ENCODE results near the gene MECP2.
"Not testable (repeated sequence)": the region's sequence is repeated elsewhere in the genome, so short reads cannot be mapped to it uniquely, and the experiment has no call there.

MECP2 gene

GRCh38 chrX:154097589-154098541 is at the start of gene MECP2:
Gene MECP2 (minus strand): TSS chrX:154097717.
- Histone ChIP-seq H3K9me3 (no peaks in the 10 kb centered on the region), H3K36me3 (replicated peaks) (0 out of 2 replicates have a peak, but pooled peaks cover 6% of the 10 kb centered on the region), H3K27me3 (ENCODE audit: low read depth) (no peaks in the 10 kb centered on the region), H3K4me3 (peak within 1 kb of the TSS; percentile 45), H3K4me1 (peaks cover 33% of the 10 kb centered on the region)
- in situ Hi-C loops (cut with MboI; ENCODE audit: low sequenced_read_pairs), result loop anchor here (25.0 kb wide), 1 partner anchor 439 kb away; the partner anchor contains the start of genes G6PD and IKBKG
- DNase-seq (ENCODE audit: low spot score in 2 of 2), result peak; percentile 94 to 99

DNA sequence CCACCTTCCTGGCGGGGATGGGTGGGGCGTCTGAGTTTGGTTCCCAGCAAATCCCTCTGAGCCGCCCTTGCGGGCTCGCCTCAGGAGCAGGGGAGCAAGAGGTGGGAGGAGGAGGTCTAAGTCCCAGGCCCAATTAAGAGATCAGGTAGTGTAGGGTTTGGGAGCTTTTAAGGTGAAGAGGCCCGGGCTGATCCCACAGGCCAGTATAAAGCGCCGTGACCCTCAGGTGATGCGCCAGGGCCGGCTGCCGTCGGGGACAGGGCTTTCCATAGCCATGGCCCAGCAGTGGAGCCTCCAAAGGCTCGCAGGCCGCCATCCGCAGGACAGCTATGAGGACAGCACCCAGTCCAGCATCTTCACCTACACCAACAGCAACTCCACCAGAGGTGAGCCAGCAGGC is 46.5 kb upstream of the MECP2 start, which contains the start of gene OPN1LW:
Gene OPN1LW (plus strand): TSS at position 234 of the 400 bp plus-strand sequence. CDS start 41 bp downstream, at position 275.
- DNase-seq (ENCODE audit: low spot score in 2 of 2); H3K4me3 ChIP-seq; H3K9me3 ChIP-seq; H3K27me3 ChIP-seq (ENCODE audit: low read depth); H3K4me1 ChIP-seq; H3K36me3 ChIP-seq (replicated peaks): not testable (repeated sequence)
- in situ Hi-C loops (cut with MboI; ENCODE audit: low sequenced_read_pairs), result loop anchor here (25.0 kb wide), 1 partner anchor 893 kb away; the partner anchor contains the start of gene FUNDC2

DNA sequence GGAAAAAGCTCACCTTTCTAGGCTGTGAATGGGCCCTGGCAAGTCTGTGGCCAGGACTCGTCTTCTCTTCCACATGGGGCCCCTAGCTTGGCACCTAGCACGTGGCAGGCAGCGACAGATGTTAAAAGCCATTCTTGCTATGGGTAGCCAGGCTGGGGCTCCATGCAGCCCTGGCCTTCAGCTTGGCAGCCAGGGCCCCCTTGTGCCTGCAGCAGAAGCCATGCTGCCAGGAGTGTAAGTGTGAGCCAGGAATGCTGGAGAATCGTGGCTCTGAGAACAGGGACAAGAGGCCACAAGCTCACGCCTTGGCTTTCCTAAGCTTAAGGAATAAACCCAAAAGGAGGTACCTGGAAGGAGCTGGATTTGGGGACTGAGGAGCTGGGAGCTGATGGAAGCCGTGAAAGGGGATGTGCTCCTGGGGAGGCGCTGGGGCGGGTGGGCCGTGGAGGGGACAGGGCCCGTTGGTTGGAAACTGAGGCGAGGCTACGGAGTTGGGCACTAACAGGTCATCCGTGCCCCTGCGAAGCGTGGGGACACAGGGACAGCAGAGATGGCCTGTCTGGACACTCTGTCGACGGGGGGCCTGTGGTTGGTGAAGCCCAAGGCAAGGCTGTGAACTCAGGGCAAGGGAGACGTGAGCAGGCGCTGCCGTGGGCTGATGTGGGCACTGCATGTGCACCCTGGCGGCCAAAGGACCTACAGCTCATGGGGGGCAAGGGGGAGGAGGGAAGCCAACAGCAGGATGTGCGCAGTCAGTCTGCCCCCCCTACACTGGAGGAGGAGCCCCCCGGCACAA is 45.6 kb upstream of the MECP2 start:
- in situ Hi-C loops (cut with MboI; ENCODE audit: low sequenced_read_pairs), result loop anchor here (25.0 kb wide), 1 partner anchor 894 kb away; the partner anchor contains the start of gene FUNDC2
- Histone ChIP-seq H3K4me1 (no peaks in the 10 kb centered on the region), H3K27me3 (ENCODE audit: low read depth) (no peaks in the 10 kb centered on the region), H3K36me3 (replicated peaks) (no peaks in the 10 kb centered on the region), H3K9me3 (no peaks in the 10 kb centered on the region), H3K4me3 (no peak overlapping the region)
- no peak for DNase-seq (ENCODE audit: low spot score in 2 of 2)

GRCh38 chrX:154142386-154142785 is 44.9 kb upstream of the MECP2 start:
- in situ Hi-C loops (cut with MboI; ENCODE audit: low sequenced_read_pairs), result loop anchor here (25.0 kb wide), 1 partner anchor 895 kb away; the partner anchor contains the start of gene FUNDC2
- H3K4me1 ChIP-seq, result no peaks in the 10 kb centered on the region
- H3K4me3 ChIP-seq, result no peak overlapping the region
- H3K36me3 ChIP-seq (replicated peaks), result no peaks in the 10 kb centered on the region
- H3K9me3 ChIP-seq, result no peaks in the 10 kb centered on the region
- no peak for DNase-seq (ENCODE audit: low spot score in 2 of 2)
- no peaks in the 10 kb centered on the region for H3K27me3 ChIP-seq (ENCODE audit: low read depth)

- Histone ChIP-seq H3K27me3 (ENCODE audit: low read depth) (no peaks in the 10 kb centered on the region), H3K9me3 (no peaks in the 10 kb centered on the region), H3K4me3 (no peak overlapping the region), H3K36me3 (replicated peaks) (no peaks in the 10 kb centered on the region), H3K4me1 (peaks cover 3% of the 10 kb centered on the region; the same call in 1 of the 2 replicates)
- no peak for DNase-seq (ENCODE audit: low spot score in 2 of 2)
- in situ Hi-C loops (cut with MboI; ENCODE audit: low sequenced_read_pairs), result loop anchor here (25.0 kb wide), 1 partner anchor 897 kb away; the partner anchor contains the start of gene FUNDC2
Measured at GRCh38 chrX:154140742-154141141, 43.2 kb upstream of the MECP2 start.

DNA sequence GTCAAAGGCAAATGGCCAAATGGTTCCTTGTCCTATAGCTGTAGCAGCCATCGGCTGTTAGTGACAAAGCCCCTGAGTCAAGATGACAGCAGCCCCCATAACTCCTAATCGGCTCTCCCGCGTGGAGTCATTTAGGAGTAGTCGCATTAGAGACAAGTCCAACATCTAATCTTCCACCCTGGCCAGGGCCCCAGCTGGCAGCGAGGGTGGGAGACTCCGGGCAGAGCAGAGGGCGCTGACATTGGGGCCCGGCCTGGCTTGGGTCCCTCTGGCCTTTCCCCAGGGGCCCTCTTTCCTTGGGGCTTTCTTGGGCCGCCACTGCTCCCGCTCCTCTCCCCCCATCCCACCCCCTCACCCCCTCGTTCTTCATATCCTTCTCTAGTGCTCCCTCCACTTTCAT is 42.7 kb upstream of the MECP2 start:
- no peak overlapping the region for H3K4me3 ChIP-seq
- H3K9me3 ChIP-seq, result no peaks in the 10 kb centered on the region
- no peaks in the 10 kb centered on the region for H3K27me3 ChIP-seq (ENCODE audit: low read depth)
- H3K36me3 ChIP-seq (replicated peaks), result no peaks in the 10 kb centered on the region
- peaks cover 3% of the 10 kb centered on the region; the same call in 1 of the 2 replicates for H3K4me1 ChIP-seq
- DNase-seq (ENCODE audit: low spot score in 2 of 2), result no peak
- in situ Hi-C loops (cut with MboI; ENCODE audit: low sequenced_read_pairs), result loop anchor here (25.0 kb wide), 1 partner anchor 897 kb away; the partner anchor contains the start of gene FUNDC2

DNA sequence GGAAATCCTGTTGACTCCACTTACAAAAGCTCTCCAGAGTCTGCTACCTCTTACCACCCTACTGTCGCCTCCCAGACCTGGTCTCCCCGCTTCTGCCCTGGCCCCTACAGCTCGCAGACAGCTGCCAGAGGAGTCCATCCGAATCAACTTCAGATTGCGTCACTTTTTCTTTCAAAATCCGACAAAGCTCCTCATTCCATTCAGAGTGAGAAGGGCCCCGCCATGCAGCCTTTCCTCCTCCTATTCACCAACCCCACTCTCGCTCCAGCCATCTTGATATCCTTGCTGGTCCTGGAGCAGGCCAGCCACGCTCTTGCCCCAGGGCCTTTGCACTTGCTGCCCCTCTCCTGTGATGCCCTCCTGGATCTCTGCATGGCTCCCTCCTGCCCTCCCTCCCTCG is 41.3 kb upstream of the MECP2 start:
- H3K4me3 ChIP-seq, result no peak overlapping the region
- in situ Hi-C loops (cut with MboI; ENCODE audit: low sequenced_read_pairs), result loop anchor here (25.0 kb wide), 1 partner anchor 898 kb away; the partner anchor contains the start of gene FUNDC2
- H3K36me3 ChIP-seq (replicated peaks), result no peaks in the 10 kb centered on the region
- H3K9me3 ChIP-seq, result no peaks in the 10 kb centered on the region
- DNase-seq (ENCODE audit: low spot score in 2 of 2), result no peak
- H3K27me3 ChIP-seq (ENCODE audit: low read depth), result no peaks in the 10 kb centered on the region
- peaks cover 3% of the 10 kb centered on the region; the same call in 1 of the 2 replicates for H3K4me1 ChIP-seq

DNA sequence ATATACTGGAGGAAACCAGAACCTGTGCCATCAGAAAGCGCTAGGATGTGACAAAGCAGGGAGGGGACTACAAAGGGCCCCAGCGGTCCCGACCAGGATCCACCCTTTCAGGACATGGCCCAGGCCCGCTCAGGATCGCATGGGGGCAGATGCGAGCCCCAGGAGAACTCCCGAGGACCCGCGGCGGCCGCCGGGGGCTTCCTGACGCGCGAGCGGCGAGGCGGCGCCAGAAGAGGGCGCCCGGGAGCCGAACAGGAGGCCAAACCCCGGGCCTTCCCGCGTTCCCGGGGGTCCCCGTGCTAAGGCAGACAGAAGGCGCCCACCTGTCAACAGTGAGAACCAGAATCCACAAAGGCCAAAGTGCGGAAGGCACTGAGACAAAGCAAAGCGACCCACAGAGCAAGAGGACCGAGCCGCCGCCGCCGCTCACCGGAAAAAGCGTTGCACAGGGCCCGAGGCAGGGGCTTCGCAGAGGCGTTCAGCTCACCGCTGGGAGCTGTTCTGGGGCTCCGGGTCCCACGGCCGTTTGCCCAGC is 39.2 kb upstream of the MECP2 start:
- peaks cover 3% of the 10 kb centered on the region; the same call in 1 of the 2 replicates for H3K4me1 ChIP-seq
- in situ Hi-C loops (cut with MboI; ENCODE audit: low sequenced_read_pairs), result loop anchor here (25.0 kb wide), 1 partner anchor 901 kb away; the partner anchor contains the start of gene FUNDC2
- peak; percentile 76 to 91 for DNase-seq (ENCODE audit: low spot score in 2 of 2)
- no peaks in the 10 kb centered on the region for H3K36me3 ChIP-seq (replicated peaks)
- no peaks in the 10 kb centered on the region for H3K9me3 ChIP-seq
- H3K4me3 ChIP-seq, result peak overlapping the region; percentile 14
- no peaks in the 10 kb centered on the region for H3K27me3 ChIP-seq (ENCODE audit: low read depth)

DNA sequence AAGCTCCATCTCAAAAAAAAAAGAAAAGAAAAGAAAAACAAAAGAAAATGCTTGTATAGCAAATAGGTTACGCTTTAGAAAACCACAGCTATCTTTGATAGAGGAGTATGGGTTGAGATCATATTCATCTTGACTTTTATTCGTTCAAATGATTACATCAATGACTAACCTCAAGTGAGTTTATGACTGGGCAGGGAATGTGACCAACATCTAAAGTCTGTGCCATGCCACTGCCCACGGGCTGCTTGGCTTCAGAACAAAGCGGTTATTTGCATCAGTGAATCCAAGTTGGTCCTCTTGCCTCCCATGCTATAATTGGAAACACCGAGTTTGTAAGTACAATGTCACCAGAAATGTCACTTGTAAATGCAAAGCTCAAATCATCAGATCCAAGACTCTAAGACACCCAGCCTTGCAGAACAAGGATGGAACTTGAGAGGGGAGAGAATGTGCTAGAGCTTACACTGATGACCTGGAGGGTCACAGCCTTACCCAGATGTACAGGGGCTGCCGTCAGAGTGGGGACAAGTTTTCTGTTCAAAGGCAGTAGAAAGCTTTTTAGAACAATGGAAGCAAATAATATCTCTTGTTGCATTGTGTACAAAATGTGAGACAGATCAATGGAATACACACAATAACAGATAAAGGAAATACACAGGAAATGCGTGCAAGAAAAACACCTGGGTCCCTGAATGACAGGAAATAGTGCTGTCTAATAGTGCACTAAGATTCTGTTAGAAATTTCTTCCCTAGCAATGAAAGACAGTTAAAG is 38.1 kb upstream of the MECP2 start:
- in situ Hi-C loops (cut with MboI; ENCODE audit: low sequenced_read_pairs), result loop anchor here (25.0 kb wide), 1 partner anchor 902 kb away; the partner anchor contains the start of gene FUNDC2
- Histone ChIP-seq H3K9me3 (no peaks in the 10 kb centered on the region), H3K4me1 (peaks cover 3% of the 10 kb centered on the region; the same call in 1 of the 2 replicates), H3K36me3 (replicated peaks) (no peaks in the 10 kb centered on the region), H3K4me3 (no peak overlapping the region), H3K27me3 (ENCODE audit: low read depth) (no peaks in the 10 kb centered on the region)
- DNase-seq (ENCODE audit: low spot score in 2 of 2), result no peak

- in situ Hi-C loops (cut with MboI; ENCODE audit: low sequenced_read_pairs), result loop anchor here (25.0 kb wide), 1 partner anchor 905 kb away; the partner anchor contains the start of gene FUNDC2
- H3K36me3 ChIP-seq (replicated peaks), result no peaks in the 10 kb centered on the region
- no peaks in the 10 kb centered on the region for H3K9me3 ChIP-seq
- H3K4me1 ChIP-seq, result peaks cover 3% of the 10 kb centered on the region; the same call in 1 of the 2 replicates
- no peak overlapping the region for H3K4me3 ChIP-seq
- no peak for DNase-seq (ENCODE audit: low spot score in 2 of 2)
- H3K27me3 ChIP-seq (ENCODE audit: low read depth), result no peaks in the 10 kb centered on the region
Measured at GRCh38 chrX:154132366-154132765, 34.8 kb upstream of the MECP2 start.

GRCh38 chrX:154131955-154132354 is 34.4 kb upstream of the MECP2 start:
- Histone ChIP-seq H3K36me3 (replicated peaks) (no peaks in the 10 kb centered on the region), H3K4me3 (no peak overlapping the region), H3K4me1 (peaks cover 2% of the 10 kb centered on the region; the same call in 1 of the 2 replicates), H3K27me3 (ENCODE audit: low read depth) (no peaks in the 10 kb centered on the region), H3K9me3 (no peaks in the 10 kb centered on the region)
- in situ Hi-C loops (cut with MboI; ENCODE audit: low sequenced_read_pairs), result loop anchor here (25.0 kb wide), 1 partner anchor 905 kb away; the partner anchor contains the start of gene FUNDC2
- DNase-seq (ENCODE audit: low spot score in 2 of 2), result no peak

- no peaks in the 10 kb centered on the region for H3K9me3 ChIP-seq
- in situ Hi-C loops (cut with MboI; ENCODE audit: low sequenced_read_pairs), result loop anchor here (25.0 kb wide), 1 partner anchor 911 kb away; the partner anchor contains the start of gene FUNDC2
- no peaks in the 10 kb centered on the region for H3K27me3 ChIP-seq (ENCODE audit: low read depth)
- no peaks in the 10 kb centered on the region for H3K4me1 ChIP-seq
- DNase-seq (ENCODE audit: low spot score in 2 of 2), result no peak
- no peaks in the 10 kb centered on the region for H3K36me3 ChIP-seq (replicated peaks)
- no peak overlapping the region for H3K4me3 ChIP-seq
Measured at GRCh38 chrX:154126101-154126500, 28.6 kb upstream of the MECP2 start.

Data from HAP-1 (cell line).